Thyroid gland (tissue), 4 donors: ENCODE results near the gene PIEZO2. TPM values are rescaled to one million over a fixed set of nuclear protein-coding genes. Genes with fewer than 3 reads are reported as not detected.

Experiments used
- DNase-seq, 2 donors: peaks; one replicate each; pipeline ENCODE4 v3.0.0-alpha.2; 2019
- H3K27ac ChIP-seq, 3 donors: fragments of 200-600 bp; sonication (generic); 1 replicate in 2 of 3; 2 replicates in 1 of 3; pipeline ENCODE4 v1.5.1; 2016 to 2019; ENCODE audit warnings: mild to moderate bottlenecking in 1 of 3, moderate library complexity in 1 of 3
- H3K27me3 ChIP-seq: fragments of 200-600 bp; sonication (generic); one replicate; pipeline ENCODE4 v1.5.1; 2019
- H3K36me3 ChIP-seq, 2 donors: fragments of 200-600 bp; sonication (generic); one replicate each; pipeline ENCODE4 v1.5.1; 2016 to 2019
- H3K4me1 ChIP-seq, 2 donors: fragments of 200-600 bp; sonication (generic); one replicate each; pipeline ENCODE4 v1.5.1; 2017 to 2019
- H3K4me3 ChIP-seq, 3 donors: fragments of 200-600 bp; sonication (generic); replicated peaks in 1 of 3; 1 replicate in 2 of 3; 2 replicates in 1 of 3; pipeline ENCODE4 v1.5.1; 2016; ENCODE audit warnings: mild to moderate bottlenecking in 1 of 3
- H3K9me3 ChIP-seq: fragments of 200-600 bp; sonication (generic); one replicate; pipeline ENCODE4 v1.5.1; 2017
- CTCF ChIP-seq, 6 experiments: fragments of 200-600 bp in 3 of 6; fragments of 450-650 bp in 3 of 6; sonication (generic) in 3 of 6; IDR thresholded peaks; one replicate each; pipeline ENCODE4 v1.5.1; 2016 to 2019; ENCODE audit warnings: antibody characterized with exemption in 6 of 6, mild to moderate bottlenecking in 2 of 6, inconsistent platforms in 1 of 6, moderate library complexity in 1 of 6
- POLR2A ChIP-seq, 2 donors: fragments of 450-650 bp; IDR thresholded peaks; one replicate each; pipeline ENCODE4 v1.6.1; 2017; ENCODE audit warnings: antibody characterized with exemption in 2 of 2, mild to moderate bottlenecking in 2 of 2, moderate library complexity in 1 of 2
- WGBS, 2 donors: methylation state at CpG; one replicate each; pipeline ENCODE4 v1.1.5; 2017; 5-methylcytosine and 5-hydroxymethylcytosine counted together
- intact Hi-C: fragments of 100-400 bp; cut with DNase I; formaldehyde crosslinking; loops from one replicate; pipeline ENCODE4 v1.15.1; 2023
- total RNA-seq, 4 donors: library from RNA; depleted of rRNA; stranded (reverse); fragments of >200 nt; gene quantifications; one replicate each; pipeline ENCODE4 v1.2.3, GENCODE V29; 2016

PIEZO2 gene
- total RNA-seq, 4 donors from 2014 or later, result 5.0 to 13.8 (median 6.1) TPM

- H3K4me1 ChIP-seq, result no peaks in the 10 kb centered on the region
- WGBS, 2 donors, result 30 to 32% methylated on average over 5 of the region's 5 CpGs
- TF ChIP-seq CTCF (IDR thresholded peaks at IDR 0.05), result peak; percentile 44 to 73 (median 52)
- no peak for TF ChIP-seq POLR2A (IDR thresholded peaks at IDR 0.05)
- no peaks in the 10 kb centered on the region for H3K27me3 ChIP-seq
- H3K27ac ChIP-seq, result no peak overlapping the region
- intact Hi-C loops, result no loop called here
- no peaks in the 10 kb centered on the region for H3K36me3 ChIP-seq
- peak; percentile 73 to 81 for DNase-seq
- H3K4me3 ChIP-seq, result no peak overlapping the region
- no peaks in the 10 kb centered on the region for H3K9me3 ChIP-seq
These were observed 362.0 kb downstream of the PIEZO2 start for GRCh38 chr18:10787293-10787901.

GRCh38 chr18:10785798-10786197, 363.6 kb downstream of the PIEZO2 start:
- WGBS, 2 donors, result 65 to 67% methylated on average over 3 of the region's 3 CpGs
- H3K4me1 ChIP-seq, result no peaks in the 10 kb centered on the region
- no peak for TF ChIP-seq POLR2A (IDR thresholded peaks at IDR 0.05)
- TF ChIP-seq CTCF (IDR thresholded peaks at IDR 0.05), result no peak
- H3K36me3 ChIP-seq, result no peaks in the 10 kb centered on the region
- H3K27ac ChIP-seq, result no peak overlapping the region
- intact Hi-C loops, result no loop called here
- H3K9me3 ChIP-seq, result no peaks in the 10 kb centered on the region
- H3K4me3 ChIP-seq, result no peak overlapping the region
- no peaks in the 10 kb centered on the region for H3K27me3 ChIP-seq
- DNase-seq, result no peak

- WGBS, 2 donors, result 86 to 88% methylated on average over 7 of the region's 7 CpGs
- no peak overlapping the region for H3K27ac ChIP-seq
- no peaks in the 10 kb centered on the region for H3K4me1 ChIP-seq
- TF ChIP-seq CTCF (IDR thresholded peaks at IDR 0.05) (no peak), POLR2A (IDR thresholded peaks at IDR 0.05) (no peak)
- no peaks in the 10 kb centered on the region for H3K9me3 ChIP-seq
- H3K36me3 ChIP-seq, result no peaks in the 10 kb centered on the region
- DNase-seq, result no peak
- no peak overlapping the region for H3K4me3 ChIP-seq
- intact Hi-C loops, result no loop called here
- H3K27me3 ChIP-seq, result no peaks in the 10 kb centered on the region
These were observed 364.7 kb downstream of the PIEZO2 start for GRCh38 chr18:10784596-10785202.

- no peak overlapping the region for H3K27ac ChIP-seq
- intact Hi-C loops, result no loop called here
- DNase-seq, result no peak
- no peak for TF ChIP-seq CTCF (IDR thresholded peaks at IDR 0.05)
- no peak for TF ChIP-seq POLR2A (IDR thresholded peaks at IDR 0.05)
- H3K27me3 ChIP-seq, result no peaks in the 10 kb centered on the region
- H3K9me3 ChIP-seq, result no peaks in the 10 kb centered on the region
- no peaks in the 10 kb centered on the region for H3K36me3 ChIP-seq
- H3K4me3 ChIP-seq, result no peak overlapping the region
- H3K4me1 ChIP-seq, result no peaks in the 10 kb centered on the region
- 91% methylated on average over 5 of the region's 5 CpGs for WGBS, 2 donors
These were observed 365.4 kb downstream of the PIEZO2 start for GRCh38 chr18:10783941-10784340.

GRCh38 chr18:10776493-10776892, 372.9 kb downstream of the PIEZO2 start:
- Histone ChIP-seq H3K4me3 (no peak overlapping the region), H3K27me3 (no peaks in the 10 kb centered on the region), H3K4me1 (no peaks in the 10 kb centered on the region), H3K27ac (no peak overlapping the region), H3K9me3 (no peaks in the 10 kb centered on the region), H3K36me3 (no peaks in the 10 kb centered on the region)
- no peak for DNase-seq
- 80 to 84% methylated on average over 6 of the region's 6 CpGs for WGBS, 2 donors
- no peak for TF ChIP-seq CTCF (IDR thresholded peaks at IDR 0.05)
- no peak for TF ChIP-seq POLR2A (IDR thresholded peaks at IDR 0.05)
- intact Hi-C loops, result no loop called here
